CD14-positive monocyte (primary cell): ENCODE results near the gene RAD51C. TPM values are rescaled to one million over a fixed set of nuclear protein-coding genes. Genes with fewer than 3 reads are reported as not detected.

Experiments used
- DNase-seq, 3 donors: peaks; one replicate each; pipeline ENCODE4 v3.0.0-alpha.2; 2011 to 2022
- H2AFZ ChIP-seq: 2 replicates; pipeline ENCODE4 v1.6.0; 2012; ENCODE audit warnings: mild to moderate bottlenecking, low read depth, low read length, inconsistent platforms; ENCODE audit not compliant: insufficient read depth, poor library complexity, severe bottlenecking
- H3K27ac ChIP-seq, 2 donors: 1 replicate in 1 of 2; 2 replicates in 1 of 2; pipeline ENCODE4 v1.5.1; 2012 to 2013; ENCODE audit warnings: low read length in 2 of 2, control low read depth in 1 of 2, inconsistent platforms in 1 of 2, low read depth in 1 of 2, mild to moderate bottlenecking in 1 of 2
- H3K27me3 ChIP-seq, 2 donors: one replicate each; pipeline versions ENCODE4 v1.6.0 to v1.6.1; 2011 to 2013; ENCODE audit warnings: low read length in 2 of 2; ENCODE audit not compliant: control insufficient read depth in 2 of 2, insufficient read depth in 2 of 2
- H3K36me3 ChIP-seq, 2 donors: replicated peaks in 1 of 2; 1 replicate in 1 of 2; 2 replicates in 1 of 2; pipeline versions ENCODE4 v1.5.1 to v1.6.1; 2012 to 2013; ENCODE audit warnings: low read length in 2 of 2, control low read depth in 1 of 2, inconsistent platforms in 1 of 2, mild to moderate bottlenecking in 1 of 2; ENCODE audit not compliant: insufficient read depth in 2 of 2, control insufficient read depth in 1 of 2
- H3K4me1 ChIP-seq, 2 donors: 1 replicate in 1 of 2; 2 replicates in 1 of 2; pipeline versions ENCODE4 v1.5.1 to v1.6.1; 2012 to 2013; ENCODE audit warnings: low read length in 2 of 2, control low read depth in 1 of 2, inconsistent platforms in 1 of 2, mild to moderate bottlenecking in 1 of 2, moderate library complexity in 1 of 2; ENCODE audit not compliant: insufficient read depth in 2 of 2, control insufficient read depth in 1 of 2
- H3K4me2 ChIP-seq: replicated peaks from 2 replicates; pipeline ENCODE3; 2012; ENCODE audit warnings: low read length, moderate library complexity, mild to moderate bottlenecking; ENCODE audit not compliant: poor library complexity, severe bottlenecking; ENCODE audit errors: extremely low read depth
- H3K4me3 ChIP-seq, 3 experiments: fragments of 200-600 bp in 1 of 3; sonication (generic) in 1 of 3; replicated peaks in 1 of 3; 1 replicate in 2 of 3; 2 replicates in 1 of 3; pipeline ENCODE4 v1.5.1; 2011 to 2013; ENCODE audit warnings: low read length in 3 of 3, mild to moderate bottlenecking in 3 of 3, control low read depth in 2 of 3, low read depth in 2 of 3, inconsistent platforms in 1 of 3, moderate library complexity in 1 of 3
- H3K79me2 ChIP-seq: 2 replicates; pipeline ENCODE4 v1.6.0; 2012; ENCODE audit warnings: mild to moderate bottlenecking, control low read depth, inconsistent platforms, low read length, moderate library complexity; ENCODE audit not compliant: insufficient read depth
- H3K9ac ChIP-seq: 2 replicates; pipeline ENCODE4 v1.6.0; 2017; ENCODE audit warnings: low read length, mild to moderate bottlenecking; ENCODE audit not compliant: insufficient read depth, poor library complexity, severe bottlenecking
- H3K9me3 ChIP-seq, 2 donors: replicated peaks in 1 of 2; 1 replicate in 1 of 2; 2 replicates in 1 of 2; pipeline versions ENCODE4 v1.5.1 to v1.6.1; 2012 to 2013; ENCODE audit warnings: low read length in 2 of 2, control low read depth in 1 of 2; ENCODE audit not compliant: control insufficient read depth in 1 of 2, insufficient read depth in 1 of 2
- H4K20me1 ChIP-seq: 2 replicates; pipeline ENCODE4 v1.6.0; 2012; ENCODE audit warnings: mild to moderate bottlenecking, low read length, control low read depth, moderate library complexity; ENCODE audit not compliant: insufficient read depth
- H3K27ac Mint-ChIP-seq, 7 donors: one replicate each; pipeline ENCODE4 v1.8.0; 2020; ENCODE audit warnings: mild to moderate bottlenecking in 7 of 7, mixed read lengths in 7 of 7, moderate library complexity in 6 of 7, inconsistent platforms in 2 of 7
- H3K27me3 Mint-ChIP-seq, 3 donors: one replicate each; pipeline ENCODE4 v1.8.0; 2021 to 2022; ENCODE audit warnings: low read depth in 3 of 3, mild to moderate bottlenecking in 3 of 3, mixed read lengths in 3 of 3, moderate library complexity in 3 of 3, inconsistent platforms in 1 of 3
- H3K36me3 Mint-ChIP-seq, 2 donors: one replicate each; pipeline ENCODE4 v1.8.0; 2020; ENCODE audit warnings: mixed read lengths in 2 of 2, inconsistent platforms in 1 of 2, mild to moderate bottlenecking in 1 of 2
- H3K4me1 Mint-ChIP-seq: one replicate; pipeline ENCODE4 v1.8.0; 2020; ENCODE audit warnings: mild to moderate bottlenecking, mixed read lengths
- H3K4me3 Mint-ChIP-seq, 2 donors: one replicate each; pipeline ENCODE4 v1.8.0; 2020; ENCODE audit warnings: mild to moderate bottlenecking in 2 of 2, mixed read lengths in 2 of 2, moderate library complexity in 1 of 2
- H3K9me3 Mint-ChIP-seq, 7 donors: one replicate each; pipeline ENCODE4 v1.8.0; 2020 to 2022; ENCODE audit warnings: mixed read lengths in 7 of 7, mild to moderate bottlenecking in 6 of 7, moderate library complexity in 6 of 7, inconsistent platforms in 2 of 7
- CTCF ChIP-seq: fragments of 200-600 bp; IDR thresholded peaks from one replicate; pipeline ENCODE4 v1.8.0; 2022; ENCODE audit warnings: antibody characterized with exemption, mild to moderate bottlenecking
- WGBS: methylation state at CpG from one replicate; pipeline ENCODE4 v1.1.5; 2013; ENCODE audit warnings: missing lambda C conversion rate; ENCODE audit not compliant: insufficient coverage; 5-methylcytosine and 5-hydroxymethylcytosine counted together
- intact Hi-C, 2 donors: fragments of 100-400 bp; cut with micrococcal nuclease; formaldehyde crosslinking; loops; one replicate each; pipeline versions ENCODE4 v1.15.0 to v1.15.1; 2023
- polyA plus RNA-seq, 3 donors: library from polyadenylated mRNA; depleted of rRNA in 1 of 3; unstranded in 2 of 3; stranded (reverse) in 1 of 3; fragments of 300-500 nt in 2 of 3; fragments of >200 nt in 1 of 3; fragmentation: Illumina TruSeq in 2 of 3; gene quantifications; 1 replicate in 2 of 3; 2 replicates in 1 of 3; pipeline ENCODE4 v1.2.3, GENCODE V29; 2012 to 2021

The RAD51C gene
- polyA plus RNA-seq, 3 donors = 6.8 to 14.5 (median 13.1) TPM

- Mint-ChIP-seq H3K9me3 (no peaks in the 10 kb centered on the region), H3K27me3 (no peaks in the 10 kb centered on the region), H3K4me3 (no peak overlapping the region), H3K4me1 (no peaks in the 10 kb centered on the region), H3K27ac (peak overlapping the region in 1 of 7 donors; percentile 19), H3K36me3 (peaks cover 10 to 24% of the 10 kb centered on the region in 2 donors)
- H2AFZ ChIP-seq = no peak overlapping the region
- H3K27ac ChIP-seq = no peak overlapping the region
- no peaks in the 10 kb centered on the region for H3K4me1 ChIP-seq
- H4K20me1 ChIP-seq = no peaks in the 10 kb centered on the region
- WGBS = no CpG with 5 or more reads among the region's 1 CpG
- H3K27me3 ChIP-seq = no peaks in the 10 kb centered on the region
- DNase-seq = no peak
- H3K9ac ChIP-seq = no peak overlapping the region
- H3K4me3 ChIP-seq = no peak overlapping the region
- no peaks in the 10 kb centered on the region for H3K9me3 ChIP-seq
- H3K79me2 ChIP-seq = no peaks in the 10 kb centered on the region
- TF ChIP-seq CTCF = no peak
- no peak overlapping the region for H3K4me2 ChIP-seq
- intact Hi-C loops = no loop called here
- H3K36me3 ChIP-seq = peaks cover 0 to 12% of the 10 kb centered on the region in 2 donors
These were observed 36.4 kb downstream of the RAD51C start for GRCh38 chr17:58728798-58729197.

GRCh38 chr17:58730937-58731336 is 38.5 kb downstream of the RAD51C start:
- Mint-ChIP-seq H3K4me3 (no peak overlapping the region), H3K4me1 (no peaks in the 10 kb centered on the region), H3K36me3 (peaks cover 9 to 13% of the 10 kb centered on the region in 2 donors), H3K27ac (no peak overlapping the region), H3K9me3 (no peaks in the 10 kb centered on the region), H3K27me3 (no peaks in the 10 kb centered on the region)
- Histone ChIP-seq H3K27ac (no peak overlapping the region), H3K36me3 (peaks cover 0 to 7% of the 10 kb centered on the region in 2 donors), H3K4me1 (no peaks in the 10 kb centered on the region), H2AFZ (no peak overlapping the region), H3K4me2 (no peak overlapping the region), H3K4me3 (no peak overlapping the region), H3K27me3 (no peaks in the 10 kb centered on the region), H3K9me3 (no peaks in the 10 kb centered on the region), H3K9ac (no peak overlapping the region), H3K79me2 (no peaks in the 10 kb centered on the region), H4K20me1 (no peaks in the 10 kb centered on the region)
- intact Hi-C loops = no loop called here
- DNase-seq = no peak
- TF ChIP-seq CTCF = no peak
